K562 (cell line): ENCODE measurements around the gene RUVBL1. TPM values are rescaled to one million over a fixed set of nuclear protein-coding genes. Genes with fewer than 3 reads are reported as not detected.

Experiments
- ARID2 ChIP-seq: fragments of 450-650 bp; IDR thresholded peaks from 2 replicates; pipeline ENCODE4 v1.6.1; 2017; ENCODE audit warnings: antibody characterized with exemption, mild to moderate bottlenecking
- CBX3 ChIP-seq, 2 experiments: IDR thresholded peaks; 1 replicate in 1 of 2; 2 replicates in 1 of 2; pipeline ENCODE4 v1.6.1; 2012; ENCODE audit warnings: inconsistent platforms in 2 of 2, low read length in 2 of 2, borderline replicate concordance in 1 of 2, control low read depth in 1 of 2
- CCNT2 ChIP-seq: IDR thresholded peaks from 2 replicates; pipeline ENCODE4 v1.6.1; 2011; ENCODE audit warnings: borderline replicate concordance, low read depth, mild to moderate bottlenecking, moderate library complexity, mixed read lengths, low read length; ENCODE audit not compliant: insufficient read length; ENCODE audit errors: extremely low read depth
- CHD2 ChIP-seq: IDR thresholded peaks from 2 replicates; pipeline ENCODE4 v1.6.1; 2011; ENCODE audit warnings: low read depth, low read length
- CREM ChIP-seq: IDR thresholded peaks from 2 replicates; pipeline ENCODE4 v1.6.1; 2014; ENCODE audit warnings: antibody characterized with exemption, low read depth
- E2F6 ChIP-seq, 2 experiments: IDR thresholded peaks; 2 replicates each; pipeline ENCODE4 v1.6.1; 2011; ENCODE audit warnings: borderline replicate concordance in 1 of 2, control low read depth in 1 of 2, low read depth in 1 of 2, low read length in 1 of 2, mild to moderate bottlenecking in 1 of 2, mixed read lengths in 1 of 2, moderate library complexity in 1 of 2; ENCODE audit not compliant: insufficient read depth in 1 of 2, insufficient read length in 1 of 2, poor library complexity in 1 of 2, severe bottlenecking in 1 of 2; ENCODE audit errors: extremely low read depth in 1 of 2
- ETS1 ChIP-seq: conservative IDR thresholded peaks from 2 replicates; pipeline ENCODE4 v1.6.1; 2011; ENCODE audit warnings: low read depth, mild to moderate bottlenecking, low read length; ENCODE audit not compliant: control insufficient read depth
- FIP1L1 ChIP-seq: fragments of 200-400 bp; formaldehyde crosslinking; IDR thresholded peaks from 2 replicates; pipeline ENCODE4 v1.6.1; 2018; ENCODE audit warnings: mild to moderate bottlenecking, low read depth, low read length; ENCODE audit not compliant: poor library complexity, severe bottlenecking
- HMG20B ChIP-seq: fragments of 250-450 bp; sonication (Bioruptor Pico); IDR thresholded peaks from 2 replicates; pipeline ENCODE4 v1.5.0; 2021; ENCODE audit warnings: mild to moderate bottlenecking
- HNRNPH1 ChIP-seq: fragments of 200-400 bp; formaldehyde crosslinking; optimal IDR thresholded peaks from 2 replicates; pipeline ENCODE3; 2017; ENCODE audit warnings: low read depth, mild to moderate bottlenecking, low read length, moderate library complexity
- MAX ChIP-seq: sonication (generic); formaldehyde crosslinking; IDR thresholded peaks from 2 replicates; pipeline ENCODE4 v1.9.0; 2022; ENCODE audit warnings: mild to moderate bottlenecking, missing genetic modification reagents
- NRF1 ChIP-seq, 2 experiments: fragments of 450-650 bp; IDR thresholded peaks in 1 of 2; conservative IDR thresholded peaks in 1 of 2; 2 replicates each; pipeline ENCODE4 v1.6.1; 2014; ENCODE audit warnings: mild to moderate bottlenecking in 2 of 2
- PHF21A ChIP-seq: fragments of 450-650 bp; IDR thresholded peaks from 2 replicates; pipeline ENCODE4 v1.6.1; 2017; ENCODE audit warnings: low read depth, borderline replicate concordance
- RBBP5 ChIP-seq: fragments of 200-600 bp; sonication (generic); IDR thresholded peaks from 2 replicates; pipeline ENCODE4 v1.6.1; 2012; ENCODE audit warnings: borderline replicate concordance, mild to moderate bottlenecking, low read length, control low read depth, inconsistent platforms; ENCODE audit not compliant: insufficient read depth, poor library complexity, severe bottlenecking
- ZBTB7A ChIP-seq: IDR thresholded peaks from 2 replicates; pipeline ENCODE4 v1.6.1; 2011; ENCODE audit warnings: low read depth, mild to moderate bottlenecking, low read length, moderate library complexity, borderline replicate concordance; ENCODE audit not compliant: control insufficient read depth
- ZNF311 ChIP-seq: fragments of 250-450 bp; sonication (Bioruptor Pico); IDR thresholded peaks from 2 replicates; pipeline ENCODE4 v1.4.0; 2020; ENCODE audit warnings: mild to moderate bottlenecking, moderate library complexity
- ZNF395 ChIP-seq: fragments of 200-800 bp; sonication (Bioruptor generic); IDR thresholded peaks from 2 replicates; pipeline ENCODE4 v1.6.1; 2017; ENCODE audit warnings: missing genetic modification characterization, missing compliant biosample characterization
- ZNF398 ChIP-seq: fragments of 250-450 bp; sonication (Bioruptor Pico); IDR thresholded peaks from 2 replicates; pipeline ENCODE4 v1.8.0; 2021; ENCODE audit warnings: moderate library complexity, mild to moderate bottlenecking, inconsistent platforms
- ZNF668 ChIP-seq: fragments of 250-450 bp; sonication (Bioruptor Pico); IDR thresholded peaks from 2 replicates; pipeline ENCODE4 v1.8.0; 2022; ENCODE audit warnings: mild to moderate bottlenecking, inconsistent platforms
- polyA plus RNA-seq, 8 experiments: library from polyadenylated mRNA; depleted of rRNA in 4 of 8; stranded (reverse) in 5 of 8; unstranded in 3 of 8; fragments of >200 nt; fragmentation: Nextera tagmentation in 2 of 8; fragmentation: Illumina TruSeq in 1 of 8; extraction: Ambion mirVana in 2 of 8; extraction: Trizol in 1 of 8; gene quantifications; 2 replicates each; pipeline versions ENCODE4 v1.2.1 to v1.2.3, GENCODE V29; 2011 to 2014; ENCODE audit warnings: inconsistent platforms in 1 of 8, missing spikeins in 1 of 8
- total RNA-seq, 7 experiments: library from RNA; depleted of rRNA in 6 of 7; stranded (reverse); fragments of >200 nt in 6 of 7; fragmentation: Illumina TruSeq in 2 of 7; extraction: Trizol in 2 of 7; gene quantifications; 2 replicates each; pipeline versions ENCODE4 v1.2.1 to v1.2.3, GENCODE V29; 2011 to 2021; ENCODE audit warnings: low replicate concordance in 1 of 7

The RUVBL1 gene
- total and polyA plus RNA-seq, 9 of the 15 experiments (the other 6 are each of a cell fraction or from before 2014, with no cell fraction given) = 20.7 to 147 (median 113) TPM

- no peak for TF ChIP-seq PHF21A
- peak in 1 of 2 experiments; percentile 31; a peak in 1 of 4 replicates for TF ChIP-seq NRF1 (conservative IDR thresholded peaks at IDR 0.05 in 1 of 2, IDR thresholded peaks at IDR 0.05 in 1 of 2)
- TF ChIP-seq E2F6 (IDR thresholded peaks at IDR 0.05; ENCODE audit: borderline replicate concordance in 1 of 2, extremely low read depth in 1 of 2, insufficient read depth in 1 of 2, insufficient read length in 1 of 2, low read depth in 1 of 2, low read length in 1 of 2, poor library complexity in 1 of 2, severe bottlenecking in 1 of 2) = peak; percentile 75 to 86
- TF ChIP-seq CREM = peak; percentile 85
- peak in 1 of 2 experiments; percentile 54; a peak in 1 of 3 replicates for TF ChIP-seq CBX3 (IDR thresholded peaks at IDR 0.05; ENCODE audit: borderline replicate concordance in 1 of 2, low read length in 2 of 2)
- peak; percentile 49; the same call in 1 of the 2 replicates for TF ChIP-seq ZBTB7A
- no peak for TF ChIP-seq RBBP5
- TF ChIP-seq ZNF311 = no peak
- peak; percentile 70; the same call in 1 of the 2 replicates for TF ChIP-seq ARID2
- TF ChIP-seq FIP1L1 = no peak
- TF ChIP-seq HMG20B (CRISPR knock-in tag) = no peak
- TF ChIP-seq CCNT2 = peak; percentile 81
- no peak for TF ChIP-seq ZNF398 (CRISPR knock-in tag)
- peak; percentile 64 for TF ChIP-seq MAX (CRISPR knock-in tag)
- no peak for TF ChIP-seq HNRNPH1
- peak; percentile 65 for TF ChIP-seq ETS1
- peak; percentile 58; the same call in 1 of the 2 replicates for TF ChIP-seq CHD2
- peak; percentile 34; the same call in 1 of the 2 replicates for TF ChIP-seq ZNF395
- TF ChIP-seq ZNF668 = no peak
These were observed 47.8 kb downstream of the RUVBL1 start (continued) for GRCh38 chr3:128075522-128076482.
